Loucy (cell line): ENCODE data around the gene ERP44.

Experiments
- EZH2phosphoT487 ChIP-seq: fragments of 200-600 bp; IDR thresholded peaks from 2 replicates; pipeline ENCODE4 v1.6.1; 2018; ENCODE audit warnings: antibody characterized with exemption, mild to moderate bottlenecking, moderate library complexity, borderline replicate concordance
- TF ChIP-seq, protein P1 (sequence below): fragments of 200-600 bp; sonication (generic); conservative IDR thresholded peaks from 2 replicates; pipeline ENCODE4 v1.5.1; 2014; ENCODE audit warnings: mild to moderate bottlenecking, antibody characterized with exemption, low read length

DNA sequence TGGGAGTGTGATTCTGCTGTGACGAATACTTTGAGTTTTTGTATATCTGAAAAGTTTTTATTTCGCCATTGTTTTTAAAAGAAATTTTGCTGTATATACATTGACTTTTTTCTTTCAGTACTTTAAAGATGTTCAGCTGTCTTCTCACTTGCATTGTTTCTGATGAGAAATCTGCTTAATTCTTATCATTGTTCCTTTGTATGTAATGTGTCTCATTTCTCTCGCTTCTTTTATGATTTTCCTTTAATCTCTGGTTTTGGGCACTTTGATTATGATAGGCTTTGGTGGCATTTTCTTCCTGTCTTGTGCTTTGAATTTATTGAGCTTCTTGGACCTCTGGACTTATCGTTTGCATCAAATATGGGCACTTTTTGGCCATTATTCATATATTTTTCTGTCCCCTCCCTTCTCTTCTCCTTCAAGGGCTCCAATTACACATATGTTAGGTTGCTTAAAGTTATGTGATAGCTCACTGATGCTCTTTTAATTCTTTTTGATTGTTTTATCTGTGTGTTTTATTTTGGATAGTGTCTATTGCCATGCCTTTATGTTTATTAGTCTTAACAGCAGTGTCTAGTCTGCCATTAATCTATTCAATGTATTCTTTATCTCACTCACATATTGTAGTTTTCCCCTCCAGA, 161.7 kb downstream of the ERP44 start:
- TF ChIP-seq, protein P1, sequence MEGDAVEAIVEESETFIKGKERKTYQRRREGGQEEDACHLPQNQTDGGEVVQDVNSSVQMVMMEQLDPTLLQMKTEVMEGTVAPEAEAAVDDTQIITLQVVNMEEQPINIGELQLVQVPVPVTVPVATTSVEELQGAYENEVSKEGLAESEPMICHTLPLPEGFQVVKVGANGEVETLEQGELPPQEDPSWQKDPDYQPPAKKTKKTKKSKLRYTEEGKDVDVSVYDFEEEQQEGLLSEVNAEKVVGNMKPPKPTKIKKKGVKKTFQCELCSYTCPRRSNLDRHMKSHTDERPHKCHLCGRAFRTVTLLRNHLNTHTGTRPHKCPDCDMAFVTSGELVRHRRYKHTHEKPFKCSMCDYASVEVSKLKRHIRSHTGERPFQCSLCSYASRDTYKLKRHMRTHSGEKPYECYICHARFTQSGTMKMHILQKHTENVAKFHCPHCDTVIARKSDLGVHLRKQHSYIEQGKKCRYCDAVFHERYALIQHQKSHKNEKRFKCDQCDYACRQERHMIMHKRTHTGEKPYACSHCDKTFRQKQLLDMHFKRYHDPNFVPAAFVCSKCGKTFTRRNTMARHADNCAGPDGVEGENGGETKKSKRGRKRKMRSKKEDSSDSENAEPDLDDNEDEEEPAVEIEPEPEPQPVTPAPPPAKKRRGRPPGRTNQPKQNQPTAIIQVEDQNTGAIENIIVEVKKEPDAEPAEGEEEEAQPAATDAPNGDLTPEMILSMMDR, result no peak
- TF ChIP-seq EZH2phosphoT487, result no peak
